ENCODE results near the gene PTOV1.

- TF ChIP-seq, protein P1, sequence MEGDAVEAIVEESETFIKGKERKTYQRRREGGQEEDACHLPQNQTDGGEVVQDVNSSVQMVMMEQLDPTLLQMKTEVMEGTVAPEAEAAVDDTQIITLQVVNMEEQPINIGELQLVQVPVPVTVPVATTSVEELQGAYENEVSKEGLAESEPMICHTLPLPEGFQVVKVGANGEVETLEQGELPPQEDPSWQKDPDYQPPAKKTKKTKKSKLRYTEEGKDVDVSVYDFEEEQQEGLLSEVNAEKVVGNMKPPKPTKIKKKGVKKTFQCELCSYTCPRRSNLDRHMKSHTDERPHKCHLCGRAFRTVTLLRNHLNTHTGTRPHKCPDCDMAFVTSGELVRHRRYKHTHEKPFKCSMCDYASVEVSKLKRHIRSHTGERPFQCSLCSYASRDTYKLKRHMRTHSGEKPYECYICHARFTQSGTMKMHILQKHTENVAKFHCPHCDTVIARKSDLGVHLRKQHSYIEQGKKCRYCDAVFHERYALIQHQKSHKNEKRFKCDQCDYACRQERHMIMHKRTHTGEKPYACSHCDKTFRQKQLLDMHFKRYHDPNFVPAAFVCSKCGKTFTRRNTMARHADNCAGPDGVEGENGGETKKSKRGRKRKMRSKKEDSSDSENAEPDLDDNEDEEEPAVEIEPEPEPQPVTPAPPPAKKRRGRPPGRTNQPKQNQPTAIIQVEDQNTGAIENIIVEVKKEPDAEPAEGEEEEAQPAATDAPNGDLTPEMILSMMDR (IDR thresholded peaks at IDR 0.05; ENCODE audit: insufficient read depth, low read length, poor library complexity, severe bottlenecking), result no peak
- TF ChIP-seq EZH2phosphoT487 (conservative IDR thresholded peaks at IDR 0.05; ENCODE audit: low read length), result no peak
Observed at GRCh38 chr19:49880162-49880869, 29.4 kb downstream of the PTOV1 start.

Data from SU-DHL-6 (cell line).